Astrocyte of the cerebellum (primary cell): ENCODE data around the gene SAE1.
A peak's percentile ranks its signal among the peaks of the same experiment; 100 is the strongest.

Experiments
- DNase-seq: peaks from one replicate; pipeline ENCODE4 v3.0.0-alpha.2; 2011; ENCODE audit warnings: low read depth
- H3K4me3 ChIP-seq: 2 replicates; pipeline ENCODE4 v1.5.1; 2011; ENCODE audit warnings: mild to moderate bottlenecking, low read depth, low read length, moderate library complexity
- CTCF ChIP-seq: IDR thresholded peaks from 2 replicates; pipeline ENCODE4 v1.5.1; 2012; ENCODE audit warnings: low read length, low read depth, moderate library complexity, mild to moderate bottlenecking; ENCODE audit errors: missing control alignments
- in situ Hi-C: cut with HindIII; loops from 2 replicates; pipeline ENCODE4 v1.10.0; 2017; ENCODE audit warnings: low sequenced_read_pairs

The SAE1 gene

GRCh38 chr19:47186446-47187334 is 56.1 kb downstream of the SAE1 start:
- DNase-seq = no peak

GRCh38 chr19:47187335-47187655 is 56.7 kb downstream of the SAE1 start:
- no peak overlapping the region for H3K4me3 ChIP-seq
- no peak for DNase-seq
- in situ Hi-C loops = no loop called here
- TF ChIP-seq CTCF = no peak

More at GRCh38 chr19:47186446-47187334, 56.1 kb downstream of the SAE1 start:
- H3K4me3 ChIP-seq = no peak overlapping the region
- TF ChIP-seq CTCF = no peak
- in situ Hi-C loops = no loop called here

- no peak overlapping the region for H3K4me3 ChIP-seq
- no peak for DNase-seq
- in situ Hi-C loops = no loop called here
- no peak for TF ChIP-seq CTCF
Measured at GRCh38 chr19:47187797-47188196, 57.2 kb downstream of the SAE1 start.

GRCh38 chr19:47188507-47189033 is 57.9 kb downstream of the SAE1 start:
- no peak overlapping the region for H3K4me3 ChIP-seq
- TF ChIP-seq CTCF = no peak
- no peak for DNase-seq
- in situ Hi-C loops = no loop called here

- H3K4me3 ChIP-seq = no peak overlapping the region
- no peak for TF ChIP-seq CTCF
- in situ Hi-C loops = no loop called here
- DNase-seq = peak; percentile 84
Measured at GRCh38 chr19:47190167-47190727, 59.6 kb downstream of the SAE1 start.

- H3K4me3 ChIP-seq = no peak overlapping the region
- in situ Hi-C loops = no loop called here
- DNase-seq = no peak
- TF ChIP-seq CTCF = no peak
Measured at GRCh38 chr19:47195434-47195833, 64.8 kb downstream of the SAE1 start.
